ENCODE results near the gene PPP1R36. TPM values are rescaled to one million over a fixed set of nuclear protein-coding genes. Genes with fewer than 3 reads are reported as not detected.

Gene PPP1R36
- total and polyA plus RNA-seq, 12 donors, result 0.27 to 2.2 (median 0.93) TPM

DNA sequence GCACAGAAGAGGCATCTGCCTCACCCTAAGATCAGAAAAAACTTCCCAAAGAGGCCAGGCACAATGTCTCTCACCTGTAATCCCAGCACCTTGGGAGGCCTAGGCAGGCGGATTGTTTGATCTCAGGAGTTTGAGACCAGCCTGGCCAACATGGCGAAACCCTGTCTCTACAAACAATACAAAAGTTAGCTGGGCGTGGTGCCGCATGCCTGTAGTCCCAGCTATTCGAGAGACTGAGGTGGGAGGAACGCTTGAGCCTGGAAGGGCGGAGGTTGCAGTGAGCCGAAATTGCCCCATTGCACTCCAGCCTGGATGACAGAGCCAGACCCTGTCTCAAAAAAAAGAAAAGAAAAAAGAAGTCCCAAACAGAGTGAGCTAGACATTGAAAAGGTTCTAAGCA, 40.7 kb upstream of the PPP1R36 start:
- intact Hi-C loops (cut with DNase I), result no loop called here
- no peak for DNase-seq
- TF ChIP-seq POLR2A (IDR thresholded peaks at IDR 0.05), result no peak
- TF ChIP-seq, protein P1, sequence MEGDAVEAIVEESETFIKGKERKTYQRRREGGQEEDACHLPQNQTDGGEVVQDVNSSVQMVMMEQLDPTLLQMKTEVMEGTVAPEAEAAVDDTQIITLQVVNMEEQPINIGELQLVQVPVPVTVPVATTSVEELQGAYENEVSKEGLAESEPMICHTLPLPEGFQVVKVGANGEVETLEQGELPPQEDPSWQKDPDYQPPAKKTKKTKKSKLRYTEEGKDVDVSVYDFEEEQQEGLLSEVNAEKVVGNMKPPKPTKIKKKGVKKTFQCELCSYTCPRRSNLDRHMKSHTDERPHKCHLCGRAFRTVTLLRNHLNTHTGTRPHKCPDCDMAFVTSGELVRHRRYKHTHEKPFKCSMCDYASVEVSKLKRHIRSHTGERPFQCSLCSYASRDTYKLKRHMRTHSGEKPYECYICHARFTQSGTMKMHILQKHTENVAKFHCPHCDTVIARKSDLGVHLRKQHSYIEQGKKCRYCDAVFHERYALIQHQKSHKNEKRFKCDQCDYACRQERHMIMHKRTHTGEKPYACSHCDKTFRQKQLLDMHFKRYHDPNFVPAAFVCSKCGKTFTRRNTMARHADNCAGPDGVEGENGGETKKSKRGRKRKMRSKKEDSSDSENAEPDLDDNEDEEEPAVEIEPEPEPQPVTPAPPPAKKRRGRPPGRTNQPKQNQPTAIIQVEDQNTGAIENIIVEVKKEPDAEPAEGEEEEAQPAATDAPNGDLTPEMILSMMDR (IDR thresholded peaks at IDR 0.05), result no peak
- no peak overlapping the region for H3K4me3 ChIP-seq
- no peaks in the 10 kb centered on the region for H3K27me3 ChIP-seq
- 91 to 97% (median 93%) methylated on average over 8 of the region's 8 CpGs for WGBS, 4 donors
- H3K36me3 ChIP-seq (replicated peaks in 1 of 2), result no peaks in the 10 kb centered on the region
- no peaks in the 10 kb centered on the region for H3K9me3 ChIP-seq (replicated peaks in 1 of 3)
- H3K4me1 ChIP-seq (replicated peaks in 1 of 2), result peaks cover 17 to 70% of the 10 kb centered on the region in 2 donors
- H3K27ac ChIP-seq, result no peak overlapping the region

GRCh38 chr14:64510825-64511671, 38.7 kb upstream of the PPP1R36 start:
- Histone ChIP-seq H3K4me1 (replicated peaks in 1 of 2) (peaks cover 16 to 77% of the 10 kb centered on the region in 2 donors), H3K27me3 (no peaks in the 10 kb centered on the region), H3K27ac (peak overlapping the region in 2 of 5 donors; percentile 6 to 39), H3K9me3 (replicated peaks in 1 of 3) (no peaks in the 10 kb centered on the region), H3K36me3 (replicated peaks in 1 of 2) (no peaks in the 10 kb centered on the region), H3K4me3 (no peak overlapping the region)
- intact Hi-C loops (cut with DNase I), result no loop called here
- WGBS, 4 donors, result 17 to 20% (median 18%) methylated on average over 4 of the region's 4 CpGs
- DNase-seq, result peak; percentile 53 to 90 (median 69)
- no peak for TF ChIP-seq POLR2A (IDR thresholded peaks at IDR 0.05)
- TF ChIP-seq, protein P1 (IDR thresholded peaks at IDR 0.05), result peak; percentile 80 to 95 (median 86)

- Histone ChIP-seq H3K36me3 (replicated peaks in 1 of 2) (no peaks in the 10 kb centered on the region), H3K4me3 (no peak overlapping the region), H3K9me3 (replicated peaks in 1 of 3) (no peaks in the 10 kb centered on the region), H3K27ac (no peak overlapping the region), H3K4me1 (replicated peaks in 1 of 2) (peaks cover 5 to 55% of the 10 kb centered on the region in 2 donors), H3K27me3 (no peaks in the 10 kb centered on the region)
- no peak for DNase-seq
- intact Hi-C loops (cut with DNase I), result no loop called here
- WGBS, 4 donors, result 92 to 96% (median 94%) methylated on average over 2 of the region's 2 CpGs
- no peak for TF ChIP-seq POLR2A (IDR thresholded peaks at IDR 0.05)
- TF ChIP-seq, protein P1 (IDR thresholded peaks at IDR 0.05), result no peak
Observed at GRCh38 chr14:64513271-64513670, 36.5 kb upstream of the PPP1R36 start.

- no peak overlapping the region for H3K27ac ChIP-seq
Observed at GRCh38 chr14:64515053-64515452, 34.7 kb upstream of the PPP1R36 start.

More at GRCh38 chr14:64515053-64515452, 34.7 kb upstream of the PPP1R36 start:
- no peak for DNase-seq
- 38 to 40% (median 39%) methylated on average over 1 of the region's 1 CpG for WGBS, 4 donors
- Histone ChIP-seq H3K9me3 (replicated peaks in 1 of 3) (no peaks in the 10 kb centered on the region), H3K4me1 (replicated peaks in 1 of 2) (peaks cover 5 to 42% of the 10 kb centered on the region in 2 donors), H3K27me3 (no peaks in the 10 kb centered on the region), H3K36me3 (replicated peaks in 1 of 2) (no peaks in the 10 kb centered on the region), H3K4me3 (no peak overlapping the region)
- intact Hi-C loops (cut with DNase I), result no loop called here
- TF ChIP-seq, protein P1 (IDR thresholded peaks at IDR 0.05), result no peak
- TF ChIP-seq POLR2A (IDR thresholded peaks at IDR 0.05), result no peak

All from adrenal gland (tissue), 12 donors.